CD4-positive, alpha-beta T cell treated with Interleukin-1 beta for 1 hour (primary cell): Measurements from ENCODE around the gene GGCT.
"Not testable (repeated sequence)": the region's sequence is repeated elsewhere in the genome, so short reads cannot be mapped to it uniquely, and the experiment has no call there.

ENCODE experiments used
- DNase-seq, 2 donors: peaks; one replicate each; pipeline ENCODE4 v3.0.0-alpha.2; 2020 to 2022

The GGCT gene

GRCh38 chr7:30504301-30505173 is at the start of gene GGCT:
Gene GGCT, minus strand, starts transcription at chr7:30504829. Its CDS starts 120 bp downstream, at chr7:30504709.
- peak; percentile 96 to 97 for DNase-seq

DNA sequence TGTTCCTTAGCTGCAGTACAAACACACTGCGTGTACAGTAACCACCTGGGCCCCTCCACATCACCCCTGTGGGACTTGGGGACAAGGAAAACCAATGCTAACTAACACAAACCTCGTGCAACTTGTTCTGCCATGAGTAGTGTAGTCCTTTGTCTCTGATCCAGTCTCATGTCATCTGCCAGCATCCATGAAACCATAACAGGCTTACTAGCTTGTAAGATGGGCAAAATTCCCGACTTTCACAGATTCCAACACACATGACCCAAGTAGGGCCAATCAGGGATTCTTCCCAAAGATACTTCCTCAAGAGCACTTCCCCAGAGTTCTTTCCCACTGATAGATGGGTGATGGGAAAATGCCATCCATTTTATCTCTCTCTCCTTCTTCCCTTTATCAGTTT is 48.9 kb upstream of the GGCT start:
- no peak for DNase-seq

DNA sequence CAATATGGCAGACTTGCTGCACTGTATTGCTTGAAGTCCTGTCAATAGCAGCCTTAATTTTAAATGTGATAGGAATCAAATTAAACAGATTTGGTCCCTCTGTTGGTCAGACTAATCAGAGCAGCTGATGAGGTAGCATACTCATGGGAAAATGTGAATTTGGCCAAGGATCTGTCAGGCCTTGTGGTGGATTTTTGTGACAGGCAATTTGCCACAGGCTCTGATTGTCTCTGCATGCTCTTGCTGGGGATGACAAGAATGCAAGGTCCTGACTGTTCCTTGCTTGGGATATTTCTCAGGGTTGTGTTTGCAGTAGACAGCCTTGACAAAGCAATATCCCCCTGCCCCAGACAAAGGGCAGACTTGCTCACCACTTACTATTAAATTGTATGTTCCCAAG is 48.5 kb upstream of the GGCT start:
- no peak for DNase-seq

DNA sequence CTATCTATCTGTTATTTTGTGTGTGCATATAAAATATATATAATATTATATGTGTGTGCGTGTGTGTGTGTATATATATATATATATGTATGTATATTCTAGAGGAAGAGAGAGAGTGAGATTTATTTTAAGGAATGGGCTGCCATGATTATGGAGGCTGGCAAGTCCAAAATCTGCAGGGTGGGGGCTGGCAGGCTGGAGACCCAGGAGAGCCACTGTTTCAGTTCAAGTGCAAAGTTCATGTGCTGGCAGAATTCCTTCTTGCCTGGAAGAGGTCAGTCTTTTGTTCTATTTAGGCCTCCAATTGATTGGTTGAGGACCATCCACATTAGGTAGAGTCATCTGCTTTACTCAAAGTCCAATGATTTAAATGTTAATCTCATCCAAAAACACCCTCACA is 47.7 kb upstream of the GGCT start:
- DNase-seq: no peak

- DNase-seq: no peak
These were observed 45.4 kb upstream of the GGCT start for GRCh38 chr7:30549931-30550493.

DNA sequence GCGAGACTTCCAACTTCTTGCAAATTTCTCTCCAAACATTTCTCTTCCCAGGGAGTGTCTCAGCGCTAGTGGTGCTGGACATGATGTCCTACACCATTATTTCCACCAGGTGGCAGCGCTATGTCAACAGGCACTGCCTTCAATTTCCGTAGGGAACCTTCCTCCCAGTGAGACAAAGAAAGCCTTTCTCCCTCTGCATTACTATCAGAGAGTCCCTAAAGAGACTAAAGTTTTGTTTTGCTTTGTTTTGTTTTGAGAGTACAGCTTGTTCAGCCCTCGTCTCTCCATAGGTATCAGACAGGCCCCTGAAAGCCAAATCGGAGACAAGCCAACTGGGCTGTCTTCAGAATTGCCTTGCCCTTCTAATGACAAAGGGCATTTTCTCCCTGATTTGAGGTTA is 44.2 kb upstream of the GGCT start:
- peak; percentile 10 to 36 for DNase-seq

- no peak for DNase-seq
These were observed 42.0 kb upstream of the GGCT start for GRCh38 chr7:30546596-30546995.

- no peak for DNase-seq
These were observed 41.3 kb upstream of the GGCT start for GRCh38 chr7:30545791-30546555.

DNA sequence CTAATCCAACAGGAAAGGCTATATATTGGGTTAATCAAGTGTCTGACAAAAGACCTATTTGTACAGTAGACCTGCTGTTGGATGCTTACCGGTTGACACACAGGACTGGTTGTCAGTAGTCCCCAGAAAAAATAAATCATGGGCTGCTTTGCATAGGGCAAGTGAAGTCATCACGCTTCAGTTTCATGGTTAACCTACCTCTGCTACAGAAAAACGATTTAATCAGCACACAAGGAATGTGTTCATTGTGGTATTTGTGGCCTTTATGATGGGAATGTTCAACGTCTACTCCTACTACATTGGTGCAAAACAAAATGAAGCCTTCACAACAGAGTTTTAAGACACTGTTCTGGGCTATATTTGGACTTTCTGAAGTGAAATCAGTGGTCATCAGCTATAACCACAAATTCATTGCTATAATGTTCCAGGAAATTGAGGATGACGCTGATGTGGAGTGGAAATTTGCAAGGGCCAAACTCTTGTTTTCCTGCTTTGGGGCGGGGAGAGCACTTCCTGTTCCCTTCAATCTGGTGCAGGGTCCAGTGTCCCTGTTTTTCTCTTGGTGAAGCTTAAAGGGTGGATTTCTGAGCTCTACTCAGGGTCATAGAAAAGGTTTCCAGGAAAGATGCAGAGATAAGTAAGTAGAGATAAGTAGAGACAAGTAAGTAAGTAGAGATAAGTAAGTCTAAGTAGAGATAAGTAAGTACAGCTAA is 39.3 kb upstream of the GGCT start:
- no peak for DNase-seq

DNA sequence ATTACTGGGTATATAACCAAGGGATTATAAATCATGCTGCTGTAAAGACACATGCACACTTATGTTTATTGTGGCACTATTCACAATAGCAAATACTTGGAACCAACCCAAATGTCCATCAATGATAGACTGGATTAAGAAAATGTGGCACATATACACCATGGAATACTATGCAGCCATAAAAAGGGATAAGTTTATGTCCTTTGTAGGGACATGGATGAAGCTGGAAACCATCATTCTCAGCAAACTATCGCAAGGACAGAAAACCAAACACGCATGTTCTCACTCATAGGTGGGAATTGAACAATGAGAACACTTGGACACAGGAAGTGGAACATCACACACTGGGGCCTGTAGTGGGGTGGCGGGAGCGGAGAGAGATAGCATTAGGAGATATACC is 38.5 kb upstream of the GGCT start:
- not testable (repeated sequence) for DNase-seq

GRCh38 chr7:30533886-30534285 is 29.3 kb upstream of the GGCT start:
- DNase-seq: no peak

DNA sequence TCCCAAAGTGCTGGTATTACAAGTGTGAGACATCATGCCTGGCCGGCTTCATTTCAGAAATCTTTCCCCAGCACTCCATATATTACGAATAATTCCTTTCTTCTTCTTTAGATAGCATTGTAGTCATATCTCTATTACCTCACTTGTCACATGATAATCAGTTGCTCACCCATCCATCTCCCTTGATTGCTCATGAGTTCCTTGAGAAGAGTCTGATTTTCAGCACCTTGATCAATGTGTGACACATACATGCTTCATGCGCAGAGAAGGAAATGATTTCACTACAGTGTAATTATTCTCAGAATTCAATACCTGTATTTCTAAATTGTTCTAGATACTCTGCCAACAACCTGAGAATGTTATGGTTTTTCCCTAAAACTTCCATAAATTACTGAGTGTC is 26.7 kb upstream of the GGCT start:
- DNase-seq: no peak

DNA sequence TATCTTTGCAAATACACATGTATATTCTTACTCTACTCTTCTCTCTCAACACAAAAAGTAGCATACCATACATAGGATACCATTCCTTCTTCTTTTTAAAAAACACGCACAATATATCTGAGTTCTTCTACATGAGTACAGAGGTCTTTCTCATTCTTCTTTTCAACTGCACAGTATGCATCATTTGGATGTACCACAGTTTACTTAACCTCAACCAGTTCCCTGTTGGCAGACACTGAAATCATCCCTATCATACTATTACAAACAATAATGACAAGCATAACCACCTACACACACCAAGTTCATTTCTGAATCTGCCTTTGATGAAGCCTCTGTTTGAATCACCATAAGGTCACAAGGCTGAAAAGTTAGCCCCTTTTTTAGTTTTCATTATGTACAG is 25.7 kb upstream of the GGCT start:
- DNase-seq: no peak

- no peak for DNase-seq
These were observed 24.1 kb upstream of the GGCT start for GRCh38 chr7:30528779-30529178.

DNA sequence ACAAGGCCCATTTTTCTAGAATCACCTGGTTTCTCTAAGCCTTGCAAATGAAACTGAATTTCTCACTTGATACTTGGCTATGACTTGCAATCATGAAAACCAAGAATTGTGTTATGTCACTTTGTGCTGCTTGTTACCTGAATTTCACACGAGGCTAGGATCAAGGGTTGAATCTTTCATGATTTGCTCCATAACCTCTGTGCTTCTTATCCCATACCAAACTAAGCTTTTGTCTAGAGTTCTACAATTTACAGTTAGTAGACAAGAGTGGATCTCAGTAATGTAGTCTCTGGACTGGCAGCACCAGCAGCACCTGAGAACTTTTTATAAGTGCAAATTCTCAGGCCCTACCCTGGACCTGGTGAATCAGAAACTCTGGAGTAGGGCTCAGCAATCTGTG is 22.7 kb upstream of the GGCT start:
- not testable (repeated sequence) for DNase-seq

- DNase-seq: no peak
These were observed 21.5 kb upstream of the GGCT start for GRCh38 chr7:30526163-30526562.

DNA sequence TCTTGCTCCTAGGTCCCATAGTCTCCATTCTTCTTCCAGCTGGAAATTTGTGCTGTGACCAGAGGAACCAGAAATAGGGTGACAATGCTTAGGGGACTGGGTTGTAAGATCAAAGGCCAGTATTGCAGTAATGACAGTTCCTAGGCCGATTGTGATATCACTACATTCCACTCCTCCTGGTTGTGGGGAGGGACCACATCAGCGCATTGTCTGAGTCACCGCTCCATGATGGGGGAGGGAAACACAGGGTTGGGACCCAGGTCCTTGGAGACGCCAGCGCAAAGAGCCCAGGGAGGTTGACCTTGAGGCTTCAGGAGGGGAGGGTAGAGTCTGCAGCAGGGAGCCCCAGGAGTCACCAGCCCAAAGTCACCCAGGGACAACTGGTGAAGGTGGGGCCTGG is 20.8 kb upstream of the GGCT start:
- no peak for DNase-seq

DNA sequence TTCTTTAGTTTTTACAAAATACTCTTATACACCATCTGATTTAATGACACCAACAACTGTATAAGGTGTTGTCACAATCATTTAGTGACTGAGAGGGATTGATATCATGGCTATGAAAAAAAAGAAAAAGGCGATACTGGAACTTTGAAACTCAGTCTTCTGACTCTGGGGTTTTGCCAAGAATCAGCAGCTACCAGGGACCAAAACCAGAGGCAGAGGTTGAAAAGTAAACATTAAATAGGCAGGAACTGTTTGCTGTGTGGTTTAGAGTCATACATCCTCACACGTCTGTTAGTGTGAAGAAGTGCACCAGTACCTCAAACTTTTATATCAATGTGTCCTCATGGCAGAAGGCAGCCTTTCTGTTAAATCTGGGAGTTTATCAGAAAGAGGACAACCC is 19.9 kb upstream of the GGCT start:
- DNase-seq: no peak

GRCh38 chr7:30523466-30523865 is 18.8 kb upstream of the GGCT start:
- no peak for DNase-seq

DNA sequence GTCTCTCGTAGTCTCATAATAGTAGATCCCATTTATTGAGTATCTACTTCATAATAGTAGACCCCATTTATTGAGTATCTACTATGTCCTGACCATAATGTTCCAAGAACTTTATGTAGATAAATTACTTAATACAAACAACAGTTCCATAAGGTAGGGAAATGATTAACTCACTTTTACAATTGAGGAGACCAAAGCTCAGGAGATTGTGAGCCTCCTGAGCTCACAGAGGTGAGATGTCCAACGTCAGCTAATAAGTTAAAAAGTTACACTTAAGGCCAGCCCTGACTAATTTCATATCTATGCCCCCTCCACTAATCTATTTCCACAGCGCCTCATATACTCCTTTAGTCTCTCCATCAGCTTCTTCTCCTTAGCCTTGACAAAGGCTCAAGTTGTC is 17.5 kb upstream of the GGCT start:
- no peak for DNase-seq

- DNase-seq: no peak
These were observed 16.9 kb upstream of the GGCT start for GRCh38 chr7:30521532-30521931.

GRCh38 chr7:30519122-30519521 is 14.5 kb upstream of the GGCT start:
- no peak for DNase-seq

- no peak for DNase-seq
These were observed 11.1 kb upstream of the GGCT start for GRCh38 chr7:30515761-30516160.
